ENCODE data around the gene ORMDL1.

Gene ORMDL1, protein sequence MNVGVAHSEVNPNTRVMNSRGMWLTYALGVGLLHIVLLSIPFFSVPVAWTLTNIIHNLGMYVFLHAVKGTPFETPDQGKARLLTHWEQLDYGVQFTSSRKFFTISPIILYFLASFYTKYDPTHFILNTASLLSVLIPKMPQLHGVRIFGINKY

DNA sequence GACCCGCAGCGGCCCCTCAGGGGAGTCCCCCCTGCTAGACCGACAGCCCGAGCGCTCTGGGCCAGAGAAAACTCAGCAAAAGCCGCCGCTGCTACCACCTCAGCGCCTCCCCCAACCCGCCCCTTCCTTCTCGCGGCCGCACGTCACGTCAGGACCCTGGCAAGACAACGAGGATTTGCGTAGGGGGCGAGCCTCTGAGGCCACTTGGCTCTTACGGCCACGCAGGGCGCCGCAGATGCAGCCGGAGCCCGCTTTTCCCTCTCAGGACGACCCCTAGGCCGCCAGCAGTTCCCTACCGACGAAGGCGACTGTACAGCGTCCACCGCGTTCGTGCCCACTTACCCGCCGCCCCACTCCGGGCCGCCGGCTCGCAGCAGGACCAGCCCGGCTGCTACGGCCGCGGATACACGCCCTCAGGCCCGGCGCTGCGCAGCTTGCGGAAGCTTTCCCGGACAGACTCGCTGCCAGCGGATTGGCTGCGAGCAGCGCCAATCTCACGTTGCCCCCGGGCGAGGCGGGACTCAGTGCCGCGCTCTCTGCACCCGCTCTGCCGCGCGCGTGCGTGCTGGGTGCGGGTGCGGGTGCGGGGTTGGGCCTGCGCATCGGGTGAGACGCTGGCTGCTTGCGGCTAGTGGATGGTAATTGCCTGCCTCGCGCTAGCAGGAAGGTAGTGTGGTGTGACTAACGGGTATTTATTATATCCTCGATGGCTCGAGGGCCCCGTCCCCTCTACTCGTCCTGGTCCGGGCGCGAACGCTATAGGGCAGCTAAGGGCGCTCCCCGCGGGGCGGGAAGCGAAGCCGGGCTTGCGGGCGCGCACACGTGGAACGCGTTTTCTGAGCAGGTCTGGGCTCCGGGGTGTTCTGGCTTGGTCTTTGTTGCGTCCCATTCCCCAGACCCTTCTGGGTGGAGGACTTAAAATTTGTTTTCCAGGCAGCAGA is at the start of gene ORMDL1, which contains the start of gene PMS1:
TSS of gene ORMDL1 (minus strand) at position 413 of the 941 bp plus-strand sequence. CDS start 1,744 bp downstream, outside the sequence.
TSS of gene PMS1 (plus strand) at position 524 of the 941 bp plus-strand sequence. CDS start 7,360 bp downstream, outside the sequence.
- Histone ChIP-seq H3K36me3 (ENCODE audit: insufficient read depth, low read length) (peaks cover 57% of the 10 kb centered on the region), H3K27ac (peak within 1 kb of the TSS; percentile 74), H3K4me3 (peak within 1 kb of the TSS; percentile 99), H3K9ac (ENCODE audit: insufficient read length) (peak within 1 kb of the TSS; percentile 90), H3K9me3 (ENCODE audit: low read depth, low read length) (no peaks in the 10 kb centered on the region)
- DNase-seq (ENCODE audit: low read depth, low spot score) = peak; percentile 70
- TF ChIP-seq FOXP2 (optimal IDR thresholded peaks at IDR 0.05; ENCODE audit: control extremely low read depth, extremely low read length, insufficient read depth) (no peak), POLR2AphosphoS5 (IDR thresholded peaks at IDR 0.05; ENCODE audit: borderline replicate concordance, low read depth, low read length) (peak; percentile 90)

DNA sequence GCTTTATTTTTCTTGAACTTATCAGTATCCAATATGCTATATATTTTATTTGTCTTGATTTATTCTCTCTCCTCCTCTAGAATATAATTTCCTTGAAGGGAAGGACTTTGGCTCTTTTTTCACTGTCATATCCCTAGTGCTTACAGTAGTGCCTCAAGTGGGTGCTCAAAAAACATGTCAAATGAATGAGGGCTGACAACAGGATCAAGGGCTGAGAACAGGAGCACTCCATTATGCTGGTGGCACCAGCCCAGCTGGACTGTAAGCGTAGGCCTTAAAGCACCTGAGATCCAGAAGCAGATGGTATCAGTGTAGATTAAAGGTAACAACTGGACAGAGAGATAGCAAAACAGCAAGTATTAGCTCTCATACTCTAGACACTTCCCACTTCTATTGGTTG is 46.4 kb upstream of the ORMDL1 start:
- Histone ChIP-seq H3K9ac (ENCODE audit: insufficient read length) (no peak overlapping the region), H3K36me3 (ENCODE audit: insufficient read depth, low read length) (peaks cover 6% of the 10 kb centered on the region; the same call in 1 of the 2 replicates), H3K9me3 (ENCODE audit: low read depth, low read length) (no peaks in the 10 kb centered on the region), H3K27ac (no peak overlapping the region), H3K4me3 (no peak overlapping the region)
- DNase-seq (ENCODE audit: low read depth, low spot score) = no peak
- TF ChIP-seq EZH2 (IDR thresholded peaks at IDR 0.05) (no peak), POLR2AphosphoS5 (IDR thresholded peaks at IDR 0.05; ENCODE audit: borderline replicate concordance, low read depth, low read length) (no peak), FOXP2 (optimal IDR thresholded peaks at IDR 0.05; ENCODE audit: control extremely low read depth, extremely low read length, insufficient read depth) (no peak)

DNA sequence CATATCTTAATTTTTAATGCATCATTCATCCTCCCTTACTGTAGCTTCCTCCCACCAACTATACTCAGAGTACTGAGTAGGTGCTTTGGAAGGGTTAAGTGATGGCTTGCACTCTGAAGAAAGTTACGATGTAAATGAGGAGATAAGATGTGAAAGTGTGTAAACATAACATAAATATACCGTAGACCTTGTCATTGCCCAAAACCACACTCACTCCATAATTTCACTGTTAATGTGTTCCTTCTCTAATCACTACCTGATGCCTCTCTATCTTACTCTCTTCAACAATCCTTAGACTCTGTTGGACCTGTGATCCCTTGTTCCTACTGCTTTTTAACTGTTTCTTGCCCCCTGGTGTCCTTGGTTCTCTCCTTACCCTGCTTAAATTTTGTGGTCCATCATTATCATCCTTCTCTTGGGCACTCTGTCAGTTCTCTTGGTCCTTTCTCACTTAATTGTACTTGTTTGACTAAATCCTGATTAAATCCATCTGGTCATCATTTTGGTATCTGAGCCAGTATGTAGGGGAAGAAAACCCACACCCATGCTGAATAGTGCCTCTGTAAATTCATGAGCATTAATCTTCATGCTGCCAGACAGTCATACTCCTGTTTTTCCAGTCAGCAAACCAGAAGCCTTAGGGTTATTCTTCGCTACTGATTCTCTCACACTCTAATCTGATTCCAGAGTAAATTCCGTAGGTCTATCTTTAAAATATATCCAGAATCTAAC is 45.1 kb upstream of the ORMDL1 start:
- no peak for TF ChIP-seq POLR2AphosphoS5 (IDR thresholded peaks at IDR 0.05; ENCODE audit: borderline replicate concordance, low read depth, low read length)
- no peak for TF ChIP-seq EZH2 (IDR thresholded peaks at IDR 0.05)
- no peak for TF ChIP-seq FOXP2 (optimal IDR thresholded peaks at IDR 0.05; ENCODE audit: control extremely low read depth, extremely low read length, insufficient read depth)
- H3K4me3 ChIP-seq = no peak overlapping the region

DNA sequence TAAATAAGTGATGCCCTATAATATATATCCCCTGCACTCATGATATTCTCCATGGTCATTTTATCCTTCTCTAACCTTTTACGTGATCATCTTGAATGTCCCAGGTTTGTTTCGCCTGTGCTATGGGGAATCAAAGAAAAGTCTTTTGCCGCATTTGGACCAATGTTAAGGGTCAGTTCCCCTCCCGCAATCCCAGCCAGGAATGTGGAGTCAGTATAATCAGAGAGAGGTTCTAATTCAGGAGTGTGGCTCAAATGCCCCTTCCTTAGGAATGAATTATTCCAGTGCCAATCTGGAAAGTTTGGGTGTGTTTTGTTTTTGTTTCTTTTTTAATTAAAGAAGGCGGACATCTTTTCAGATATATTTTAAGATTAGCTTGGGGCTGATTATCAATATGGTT is 41.9 kb upstream of the ORMDL1 start:
- TF ChIP-seq POLR2AphosphoS5 (IDR thresholded peaks at IDR 0.05; ENCODE audit: borderline replicate concordance, low read depth, low read length) = no peak
- no peak for TF ChIP-seq EZH2 (IDR thresholded peaks at IDR 0.05)
- no peak for TF ChIP-seq FOXP2 (optimal IDR thresholded peaks at IDR 0.05; ENCODE audit: control extremely low read depth, extremely low read length, insufficient read depth)
- Histone ChIP-seq H3K9ac (ENCODE audit: insufficient read length) (no peak overlapping the region), H3K36me3 (ENCODE audit: insufficient read depth, low read length) (peaks cover 11% of the 10 kb centered on the region; the same call in 1 of the 2 replicates), H3K27ac (no peak overlapping the region), H3K9me3 (ENCODE audit: low read depth, low read length) (no peaks in the 10 kb centered on the region), H3K4me3 (no peak overlapping the region)
- no peak for DNase-seq (ENCODE audit: low read depth, low spot score)

More for the DNA sequence above, 45.1 kb upstream of the ORMDL1 start:
- peaks cover 6% of the 10 kb centered on the region; the same call in 1 of the 2 replicates for H3K36me3 ChIP-seq (ENCODE audit: insufficient read depth, low read length)
- H3K27ac ChIP-seq = no peak overlapping the region
- no peak for DNase-seq (ENCODE audit: low read depth, low spot score)
- no peaks in the 10 kb centered on the region for H3K9me3 ChIP-seq (ENCODE audit: low read depth, low read length)
- no peak overlapping the region for H3K9ac ChIP-seq (ENCODE audit: insufficient read length)

DNA sequence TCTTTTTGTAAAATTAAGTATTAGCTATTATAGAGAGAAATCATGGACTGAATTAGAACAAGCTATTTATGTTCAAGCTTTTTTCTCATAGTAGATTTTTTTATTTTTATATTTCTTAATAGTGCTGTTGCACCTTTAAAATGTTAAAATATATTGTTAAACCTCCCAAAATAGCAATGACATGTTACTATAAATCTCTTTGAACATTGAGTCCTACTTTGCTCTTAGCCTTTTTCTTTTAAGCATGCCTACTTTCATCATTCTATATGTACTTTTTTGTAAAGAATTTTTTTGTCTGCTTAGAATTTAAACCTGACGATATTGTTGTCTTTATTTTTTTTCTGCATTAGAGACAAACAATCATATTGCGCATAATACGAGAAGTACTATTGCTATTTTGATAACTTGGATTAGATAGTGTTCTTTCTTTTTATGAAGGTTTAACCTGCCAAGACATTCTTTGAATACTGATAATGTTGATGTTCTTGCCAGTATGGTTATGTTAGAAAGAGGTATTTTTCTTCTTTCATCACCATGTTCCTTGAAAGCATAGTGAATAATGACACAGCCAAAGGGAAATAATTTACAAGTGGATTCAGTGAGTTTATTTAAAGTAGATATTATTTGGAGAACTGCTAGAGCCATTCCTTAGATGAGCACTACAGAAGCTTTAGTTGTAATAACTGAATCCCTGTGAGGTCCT is 40.7 kb upstream of the ORMDL1 start:
- TF ChIP-seq EZH2 (IDR thresholded peaks at IDR 0.05) = no peak
- no peak for TF ChIP-seq FOXP2 (optimal IDR thresholded peaks at IDR 0.05; ENCODE audit: control extremely low read depth, extremely low read length, insufficient read depth)
- TF ChIP-seq POLR2AphosphoS5 (IDR thresholded peaks at IDR 0.05; ENCODE audit: borderline replicate concordance, low read depth, low read length) = no peak
- Histone ChIP-seq H3K36me3 (ENCODE audit: insufficient read depth, low read length) (peaks cover 20% of the 10 kb centered on the region), H3K27ac (0 out of 2 replicates have a peak overlapping the region, but pooled peaks have one; percentile 16), H3K4me3 (no peak overlapping the region), H3K9me3 (ENCODE audit: low read depth, low read length) (no peaks in the 10 kb centered on the region), H3K9ac (ENCODE audit: insufficient read length) (no peak overlapping the region)
- DNase-seq (ENCODE audit: low read depth, low spot score) = no peak

DNA sequence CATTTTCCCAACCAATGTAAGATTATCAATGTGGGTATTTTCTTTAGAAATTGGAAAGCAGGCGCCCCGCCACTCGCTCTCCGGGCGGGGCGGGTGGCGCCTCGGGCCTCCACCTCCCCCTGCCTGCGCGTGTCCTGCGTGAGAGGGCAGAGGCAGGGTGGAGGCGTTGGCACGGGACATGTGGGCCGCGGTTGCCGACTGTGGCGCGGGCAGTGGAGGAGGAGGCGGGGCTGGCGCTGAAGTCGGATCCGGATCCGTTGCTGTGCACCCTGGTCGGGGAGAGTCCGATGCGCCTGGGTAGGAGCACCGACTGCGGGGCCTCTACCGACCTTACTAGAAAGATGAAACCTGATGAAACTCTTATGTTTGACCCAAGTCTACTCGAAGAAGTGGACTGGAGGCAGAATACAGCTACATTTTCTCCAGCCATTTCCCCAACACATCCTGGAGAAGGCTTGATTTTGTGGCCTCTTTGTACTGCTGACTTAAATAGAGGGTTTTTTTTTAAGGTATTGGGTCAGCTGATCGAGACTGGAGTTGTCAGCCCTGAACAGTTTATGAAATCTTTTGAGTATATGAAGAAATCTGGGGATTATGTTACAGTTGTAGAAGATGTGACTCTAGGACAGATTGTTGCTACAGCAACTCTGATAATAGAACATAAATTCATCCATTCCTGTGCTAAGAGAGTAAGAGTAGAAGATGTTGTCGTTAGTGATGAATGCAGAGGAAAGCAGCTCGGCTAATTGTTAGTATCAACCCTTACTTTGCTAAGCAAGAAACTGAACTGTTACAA is 38.0 kb upstream of the ORMDL1 start:
- H3K4me3 ChIP-seq = no peak overlapping the region
- H3K27ac ChIP-seq = 0 out of 2 replicates have a peak overlapping the region, but pooled peaks have one; percentile 60
- DNase-seq (ENCODE audit: low read depth, low spot score) = no peak
- peaks cover 44% of the 10 kb centered on the region for H3K36me3 ChIP-seq (ENCODE audit: insufficient read depth, low read length)
- no peak for TF ChIP-seq FOXP2 (optimal IDR thresholded peaks at IDR 0.05; ENCODE audit: control extremely low read depth, extremely low read length, insufficient read depth)
- no peak for TF ChIP-seq EZH2 (IDR thresholded peaks at IDR 0.05)
- TF ChIP-seq POLR2AphosphoS5 (IDR thresholded peaks at IDR 0.05; ENCODE audit: borderline replicate concordance, low read depth, low read length) = no peak
- H3K9me3 ChIP-seq (ENCODE audit: low read depth, low read length) = no peaks in the 10 kb centered on the region
- no peak overlapping the region for H3K9ac ChIP-seq (ENCODE audit: insufficient read length)

DNA sequence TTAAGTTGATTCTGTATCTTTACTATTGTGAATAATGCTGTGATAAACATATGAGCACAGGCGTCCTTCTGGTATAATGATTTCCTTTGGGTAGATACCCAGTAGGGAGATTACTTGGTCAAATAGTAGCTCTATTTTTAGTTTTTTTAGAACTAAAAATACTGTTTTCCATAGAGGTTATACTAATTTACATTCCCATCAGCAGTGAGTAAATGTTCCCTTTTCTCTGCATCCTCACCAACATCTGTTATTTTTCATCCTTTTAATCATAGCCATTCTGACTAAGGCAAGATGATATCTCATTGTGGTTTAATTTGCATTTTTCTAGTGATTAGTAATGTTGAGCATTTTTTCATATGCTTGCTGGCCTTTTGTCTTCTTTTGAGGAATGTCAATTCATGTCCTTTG is 35.2 kb upstream of the ORMDL1 start:
- H3K36me3 ChIP-seq (ENCODE audit: insufficient read depth, low read length) = peaks cover 45% of the 10 kb centered on the region
- H3K4me3 ChIP-seq = no peak overlapping the region
- H3K27ac ChIP-seq = no peak overlapping the region
- H3K9ac ChIP-seq (ENCODE audit: insufficient read length) = no peak overlapping the region
- TF ChIP-seq POLR2AphosphoS5 (IDR thresholded peaks at IDR 0.05; ENCODE audit: borderline replicate concordance, low read depth, low read length) (no peak), FOXP2 (optimal IDR thresholded peaks at IDR 0.05; ENCODE audit: control extremely low read depth, extremely low read length, insufficient read depth) (no peak), EZH2 (IDR thresholded peaks at IDR 0.05) (no peak)
- no peaks in the 10 kb centered on the region for H3K9me3 ChIP-seq (ENCODE audit: low read depth, low read length)
- DNase-seq (ENCODE audit: low read depth, low spot score) = no peak

Data from SK-N-MC (cell line).